Measurements from ENCODE around the gene TMIE.

- TF ChIP-seq CTCF (IDR thresholded peaks at IDR 0.05) (no peak), ZFX (IDR thresholded peaks at IDR 0.05; ENCODE audit: borderline replicate concordance) (no peak)
These were observed 23.8 kb upstream of the TMIE start for GRCh38 chr3:46677411-46677726.
